WTC11 (cell line): ENCODE measurements around the gene RPS6KA2. TPM values are rescaled to one million over a fixed set of nuclear protein-coding genes. Genes with fewer than 3 reads are reported as not detected.

Experiments
- ATAC-seq: fragments of 200-7000 bp; cut with Tn5 transposase; 2 replicates; pipeline ENCODE4 v1.10.0; 2021; ENCODE audit warnings: mild to moderate bottlenecking, moderate library complexity
- CTCF ChIA-PET: fragments of 300-600 bp; sonication (Branson Sonifier 250); formaldehyde crosslinking; loops from one replicate; lab custom pipeline; 2021; ENCODE audit warnings: antibody characterized with exemption; lab: Charles Lee
- POLR2A ChIA-PET: fragments of 350-600 bp; sonication (Branson Sonifier 250); formaldehyde crosslinking; loops from one replicate; lab custom pipeline; 2021; ENCODE audit warnings: antibody characterized with exemption; lab: Charles Lee
- DNase-seq: peaks from one replicate; pipeline ENCODE4 v3.0.0; 2021; ENCODE audit warnings: low spot score
- H3K27ac Mint-ChIP-seq: 2 replicates; pipeline ENCODE4 v1.8.0; 2021; ENCODE audit warnings: mixed read lengths
- H3K27me3 Mint-ChIP-seq: 2 replicates; pipeline ENCODE4 v1.8.0; 2021; ENCODE audit warnings: low read depth, mild to moderate bottlenecking, moderate library complexity, mixed read lengths
- H3K36me3 Mint-ChIP-seq: 2 replicates; pipeline ENCODE4 v1.8.0; 2021; ENCODE audit warnings: mixed read lengths
- H3K4me1 Mint-ChIP-seq: 2 replicates; pipeline ENCODE4 v1.8.0; 2022; ENCODE audit warnings: mixed read lengths
- H3K4me3 Mint-ChIP-seq: 2 replicates; pipeline ENCODE4 v1.8.0; 2021; ENCODE audit warnings: mild to moderate bottlenecking, moderate library complexity, mixed read lengths
- H3K9me3 Mint-ChIP-seq: 2 replicates; pipeline ENCODE4 v1.8.0; 2021; ENCODE audit warnings: mixed read lengths
- ATF1 ChIP-seq: sonication (generic); formaldehyde crosslinking; IDR thresholded peaks from 2 replicates; pipeline ENCODE4 v1.8.1; 2023; ENCODE audit warnings: mild to moderate bottlenecking, moderate library complexity, missing genetic modification reagents
- CREM ChIP-seq: sonication (generic); formaldehyde crosslinking; IDR thresholded peaks from 2 replicates; pipeline ENCODE4 v1.8.1; 2022; ENCODE audit warnings: mild to moderate bottlenecking, missing genetic modification reagents, moderate library complexity
- ELF4 ChIP-seq: sonication (generic); formaldehyde crosslinking; IDR thresholded peaks from 2 replicates; pipeline ENCODE4 v1.8.1; 2022; ENCODE audit warnings: low read depth, mild to moderate bottlenecking, moderate library complexity, missing genetic modification reagents
- GABPB1 ChIP-seq: sonication (generic); formaldehyde crosslinking; IDR thresholded peaks from 2 replicates; pipeline ENCODE4 v1.8.1; 2023; ENCODE audit warnings: mild to moderate bottlenecking, missing genetic modification reagents
- GRHL2 ChIP-seq: fragments of 250-450 bp; sonication (Bioruptor Pico); IDR thresholded peaks from 2 replicates; pipeline ENCODE4 v1.8.0; 2022; ENCODE audit warnings: mild to moderate bottlenecking, moderate library complexity; ENCODE audit not compliant: insufficient replicate concordance, severe bottlenecking
- HMGA2 ChIP-seq: fragments of 250-450 bp; sonication (Bioruptor Pico); IDR thresholded peaks from 2 replicates; pipeline ENCODE4 v1.4.0; 2021; ENCODE audit warnings: mild to moderate bottlenecking, moderate library complexity
- JUN ChIP-seq: sonication (generic); formaldehyde crosslinking; IDR thresholded peaks from 2 replicates; pipeline ENCODE4 v1.8.0; 2023; ENCODE audit warnings: mild to moderate bottlenecking, missing genetic modification reagents
- NFATC4 ChIP-seq: fragments of 250-450 bp; sonication (Bioruptor Pico); IDR thresholded peaks from 2 replicates; pipeline ENCODE4 v1.9.0; 2021; ENCODE audit warnings: mild to moderate bottlenecking
- NFE2L1 ChIP-seq: sonication (generic); formaldehyde crosslinking; IDR thresholded peaks from 2 replicates; pipeline ENCODE4 v1.8.1; 2023; ENCODE audit warnings: missing genetic modification reagents
- NFYB ChIP-seq: sonication (generic); formaldehyde crosslinking; conservative IDR thresholded peaks from 2 replicates; pipeline ENCODE4 v1.8.0; 2022; ENCODE audit warnings: low read depth, missing genetic modification reagents
- SMAD3 ChIP-seq: sonication (generic); formaldehyde crosslinking; IDR thresholded peaks from 2 replicates; pipeline ENCODE4 v1.8.0; 2022; ENCODE audit warnings: missing genetic modification reagents, mild to moderate bottlenecking, borderline replicate concordance
- SMAD4 ChIP-seq: sonication (generic); formaldehyde crosslinking; IDR thresholded peaks from 2 replicates; pipeline ENCODE4 v1.8.0; 2022; ENCODE audit warnings: mild to moderate bottlenecking, missing genetic modification reagents
- ZNF263 ChIP-seq: sonication (generic); formaldehyde crosslinking; IDR thresholded peaks from 2 replicates; pipeline ENCODE4 v1.8.1; 2022; ENCODE audit warnings: low read depth, mild to moderate bottlenecking, moderate library complexity, missing genetic modification reagents
- ZNF317 ChIP-seq: sonication (generic); formaldehyde crosslinking; IDR thresholded peaks from 2 replicates; pipeline ENCODE4 v1.8.1; 2023; ENCODE audit warnings: low read depth, mild to moderate bottlenecking, moderate library complexity, missing genetic modification reagents, borderline replicate concordance
- ZNF423 ChIP-seq: fragments of 250-450 bp; sonication (Bioruptor Pico); IDR thresholded peaks from 2 replicates; pipeline ENCODE4 v2.1.2; 2022; ENCODE audit warnings: mild to moderate bottlenecking, moderate library complexity
- total RNA-seq: library from RNA; stranded (reverse); gene quantifications from 3 replicates; pipeline ENCODE4 v1.2.3, GENCODE V29; 2021
- TF ChIP-seq, protein P1 (sequence below): sonication (generic); formaldehyde crosslinking; IDR thresholded peaks from 2 replicates; pipeline ENCODE4 v1.8.0; 2023; ENCODE audit warnings: missing genetic modification reagents, mild to moderate bottlenecking, borderline replicate concordance
- TF ChIP-seq, protein P2 (sequence below): fragments of 250-450 bp; sonication (Bioruptor Pico); IDR thresholded peaks from 2 replicates; pipeline ENCODE4 v1.8.0; 2021; ENCODE audit warnings: mild to moderate bottlenecking
- TF ChIP-seq, protein P3 (sequence below): sonication (generic); formaldehyde crosslinking; IDR thresholded peaks from 2 replicates; pipeline ENCODE4 v1.8.0; 2023; ENCODE audit warnings: mild to moderate bottlenecking, missing genetic modification reagents
- TF ChIP-seq, protein P4 (sequence below): sonication (generic); formaldehyde crosslinking; IDR thresholded peaks from 2 replicates; pipeline ENCODE4 v1.8.1; 2023; ENCODE audit warnings: mild to moderate bottlenecking, missing genetic modification reagents, borderline replicate concordance
- TF ChIP-seq, protein P5 (sequence below): sonication (generic); formaldehyde crosslinking; IDR thresholded peaks from 2 replicates; pipeline ENCODE4 v1.8.0; 2022; ENCODE audit warnings: mild to moderate bottlenecking, missing genetic modification reagents

The RPS6KA2 gene
- total RNA-seq, 1 experiment from 2014 or later: 24.2 TPM

DNA sequence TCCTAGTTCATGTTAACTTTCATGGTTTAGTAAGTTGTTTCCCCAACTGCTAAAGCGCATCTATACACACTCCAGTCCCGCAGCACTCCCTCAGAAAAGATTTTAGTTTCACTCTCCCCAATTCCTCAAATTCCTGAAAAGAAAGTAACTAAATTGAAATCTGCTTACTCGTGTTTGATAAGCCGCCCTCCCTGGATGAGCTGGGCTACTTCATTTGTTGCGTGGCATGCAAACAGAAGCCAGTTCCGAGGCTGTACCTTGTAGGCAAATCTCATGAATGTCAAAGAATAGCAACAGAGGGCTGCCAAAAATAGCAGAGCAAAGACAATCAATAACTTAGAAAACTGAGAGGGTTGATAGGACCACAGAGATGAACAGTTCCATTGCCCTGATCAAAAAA lies 261.2 kb downstream of the RPS6KA2 start:
- Mint-ChIP-seq H3K4me1 (peaks cover 61% of the 10 kb centered on the region), H3K27ac (peak overlapping the region; percentile 99), H3K27me3 (no peaks in the 10 kb centered on the region), H3K9me3 (no peaks in the 10 kb centered on the region), H3K36me3 (no peaks in the 10 kb centered on the region), H3K4me3 (peak overlapping the region; percentile 61)
- POLR2A ChIA-PET: no interaction called here
- ATAC-seq (peak; percentile 46), DNase-seq (no peak)
- CTCF ChIA-PET: interaction anchor here (0.6 to 2.0 kb wide), 4 partner anchors 14 to 541 kb away, joined by 3 to 13 read pairs (median 6); no protein-coding TSS in a partner anchor
- no peak for TF ChIP-seq ELF4
- no peak for TF ChIP-seq ATF1 (CRISPR knock-in tag)
- TF ChIP-seq, protein P1, sequence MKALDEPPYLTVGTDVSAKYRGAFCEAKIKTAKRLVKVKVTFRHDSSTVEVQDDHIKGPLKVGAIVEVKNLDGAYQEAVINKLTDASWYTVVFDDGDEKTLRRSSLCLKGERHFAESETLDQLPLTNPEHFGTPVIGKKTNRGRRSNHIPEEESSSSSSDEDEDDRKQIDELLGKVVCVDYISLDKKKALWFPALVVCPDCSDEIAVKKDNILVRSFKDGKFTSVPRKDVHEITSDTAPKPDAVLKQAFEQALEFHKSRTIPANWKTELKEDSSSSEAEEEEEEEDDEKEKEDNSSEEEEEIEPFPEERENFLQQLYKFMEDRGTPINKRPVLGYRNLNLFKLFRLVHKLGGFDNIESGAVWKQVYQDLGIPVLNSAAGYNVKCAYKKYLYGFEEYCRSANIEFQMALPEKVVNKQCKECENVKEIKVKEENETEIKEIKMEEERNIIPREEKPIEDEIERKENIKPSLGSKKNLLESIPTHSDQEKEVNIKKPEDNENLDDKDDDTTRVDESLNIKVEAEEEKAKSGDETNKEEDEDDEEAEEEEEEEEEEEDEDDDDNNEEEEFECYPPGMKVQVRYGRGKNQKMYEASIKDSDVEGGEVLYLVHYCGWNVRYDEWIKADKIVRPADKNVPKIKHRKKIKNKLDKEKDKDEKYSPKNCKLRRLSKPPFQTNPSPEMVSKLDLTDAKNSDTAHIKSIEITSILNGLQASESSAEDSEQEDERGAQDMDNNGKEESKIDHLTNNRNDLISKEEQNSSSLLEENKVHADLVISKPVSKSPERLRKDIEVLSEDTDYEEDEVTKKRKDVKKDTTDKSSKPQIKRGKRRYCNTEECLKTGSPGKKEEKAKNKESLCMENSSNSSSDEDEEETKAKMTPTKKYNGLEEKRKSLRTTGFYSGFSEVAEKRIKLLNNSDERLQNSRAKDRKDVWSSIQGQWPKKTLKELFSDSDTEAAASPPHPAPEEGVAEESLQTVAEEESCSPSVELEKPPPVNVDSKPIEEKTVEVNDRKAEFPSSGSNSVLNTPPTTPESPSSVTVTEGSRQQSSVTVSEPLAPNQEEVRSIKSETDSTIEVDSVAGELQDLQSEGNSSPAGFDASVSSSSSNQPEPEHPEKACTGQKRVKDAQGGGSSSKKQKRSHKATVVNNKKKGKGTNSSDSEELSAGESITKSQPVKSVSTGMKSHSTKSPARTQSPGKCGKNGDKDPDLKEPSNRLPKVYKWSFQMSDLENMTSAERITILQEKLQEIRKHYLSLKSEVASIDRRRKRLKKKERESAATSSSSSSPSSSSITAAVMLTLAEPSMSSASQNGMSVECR: no peak
- no peak for TF ChIP-seq SMAD4 (CRISPR knock-in tag)
- TF ChIP-seq GABPB1 (CRISPR knock-in tag): no peak
- TF ChIP-seq CREM (CRISPR knock-in tag): no peak
- TF ChIP-seq GRHL2 (CRISPR knock-in tag): no peak
- no peak for TF ChIP-seq HMGA2 (CRISPR knock-in tag)
- TF ChIP-seq ZNF263 (CRISPR knock-in tag): no peak
- TF ChIP-seq, protein P2, sequence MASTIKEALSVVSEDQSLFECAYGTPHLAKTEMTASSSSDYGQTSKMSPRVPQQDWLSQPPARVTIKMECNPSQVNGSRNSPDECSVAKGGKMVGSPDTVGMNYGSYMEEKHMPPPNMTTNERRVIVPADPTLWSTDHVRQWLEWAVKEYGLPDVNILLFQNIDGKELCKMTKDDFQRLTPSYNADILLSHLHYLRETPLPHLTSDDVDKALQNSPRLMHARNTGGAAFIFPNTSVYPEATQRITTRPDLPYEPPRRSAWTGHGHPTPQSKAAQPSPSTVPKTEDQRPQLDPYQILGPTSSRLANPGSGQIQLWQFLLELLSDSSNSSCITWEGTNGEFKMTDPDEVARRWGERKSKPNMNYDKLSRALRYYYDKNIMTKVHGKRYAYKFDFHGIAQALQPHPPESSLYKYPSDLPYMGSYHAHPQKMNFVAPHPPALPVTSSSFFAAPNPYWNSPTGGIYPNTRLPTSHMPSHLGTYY (CRISPR knock-in tag): no peak
- no peak for TF ChIP-seq ZNF423 (CRISPR knock-in tag)
- no peak for TF ChIP-seq NFYB (CRISPR knock-in tag)
- no peak for TF ChIP-seq NFATC4 (CRISPR knock-in tag)
- no peak for TF ChIP-seq SMAD3 (CRISPR knock-in tag)

DNA sequence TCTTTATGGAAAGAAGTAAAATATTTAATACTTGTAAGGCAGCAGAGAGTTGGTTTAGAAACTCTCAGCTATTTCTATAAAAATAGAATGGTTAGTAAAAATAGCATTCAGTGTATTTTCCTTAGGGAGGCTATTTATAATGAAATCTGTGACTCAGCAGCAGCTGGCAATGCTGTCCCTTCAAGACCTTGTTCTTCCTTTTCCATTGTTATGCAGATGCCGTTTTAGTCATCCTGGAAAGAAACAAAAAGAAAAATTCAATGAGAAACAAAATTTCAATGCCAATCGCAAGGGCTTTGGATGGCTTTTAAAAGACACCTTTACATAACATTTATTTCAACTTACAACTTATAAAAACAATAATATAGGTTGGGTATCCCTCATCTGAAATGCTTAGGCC lies 261.8 kb downstream of the RPS6KA2 start:
- DNase-seq: no peak
- ATAC-seq: peak; percentile 38; the same call in 1 of the 2 replicates
- H3K4me3 Mint-ChIP-seq: peak overlapping the region; percentile 61
- no peaks in the 10 kb centered on the region for H3K9me3 Mint-ChIP-seq
- peaks cover 67% of the 10 kb centered on the region for H3K4me1 Mint-ChIP-seq
- TF ChIP-seq ATF1 (CRISPR knock-in tag): no peak
- TF ChIP-seq NFE2L1 (CRISPR knock-in tag): peak; percentile 76; the same call in 1 of the 2 replicates
- TF ChIP-seq, all 79 proteins: peak for 1
- Mint-ChIP-seq H3K36me3 (no peaks in the 10 kb centered on the region), H3K27me3 (no peaks in the 10 kb centered on the region), H3K27ac (peak overlapping the region; percentile 99)
- POLR2A ChIA-PET: no interaction called here
- CTCF ChIA-PET: interaction anchor here (0.6 to 1.9 kb wide), 3 partner anchors 13 to 540 kb away, joined by 3 to 13 read pairs (median 3); no protein-coding TSS in a partner anchor

DNA sequence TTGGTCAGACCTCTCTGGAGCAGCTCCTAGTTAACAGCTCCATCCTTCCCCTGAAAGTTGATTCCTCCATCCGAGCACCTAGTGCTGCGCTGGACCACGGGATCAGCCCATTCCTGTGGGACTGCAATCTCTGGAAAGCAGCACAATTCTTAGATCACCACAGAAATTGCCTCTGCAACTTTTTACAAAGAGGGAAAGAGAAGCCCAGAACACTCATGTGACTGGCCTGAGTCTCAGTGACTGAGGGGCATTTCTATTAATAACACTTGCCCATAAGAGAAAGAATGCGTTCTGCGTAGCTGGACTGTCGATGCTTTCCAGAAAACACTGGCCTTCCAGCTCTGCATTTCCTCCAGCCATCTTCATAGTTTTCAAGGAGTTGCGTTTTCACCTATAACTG lies 262.6 kb downstream of the RPS6KA2 start:
- Mint-ChIP-seq H3K27ac (peak overlapping the region; percentile 67), H3K4me3 (peak overlapping the region; percentile 16), H3K27me3 (no peaks in the 10 kb centered on the region), H3K36me3 (no peaks in the 10 kb centered on the region), H3K4me1 (peaks cover 68% of the 10 kb centered on the region), H3K9me3 (no peaks in the 10 kb centered on the region)
- ChIA-PET CTCF (interaction anchor here (1.9 kb wide), 1 partner anchor 17 kb away, joined by 13 read pairs; no protein-coding TSS in a partner anchor), POLR2A (no interaction called here)
- ATAC-seq (no peak), DNase-seq (no peak)
- TF ChIP-seq JUN (CRISPR knock-in tag): no peak
- no peak for TF ChIP-seq ATF1 (CRISPR knock-in tag)
- TF ChIP-seq, protein P3, sequence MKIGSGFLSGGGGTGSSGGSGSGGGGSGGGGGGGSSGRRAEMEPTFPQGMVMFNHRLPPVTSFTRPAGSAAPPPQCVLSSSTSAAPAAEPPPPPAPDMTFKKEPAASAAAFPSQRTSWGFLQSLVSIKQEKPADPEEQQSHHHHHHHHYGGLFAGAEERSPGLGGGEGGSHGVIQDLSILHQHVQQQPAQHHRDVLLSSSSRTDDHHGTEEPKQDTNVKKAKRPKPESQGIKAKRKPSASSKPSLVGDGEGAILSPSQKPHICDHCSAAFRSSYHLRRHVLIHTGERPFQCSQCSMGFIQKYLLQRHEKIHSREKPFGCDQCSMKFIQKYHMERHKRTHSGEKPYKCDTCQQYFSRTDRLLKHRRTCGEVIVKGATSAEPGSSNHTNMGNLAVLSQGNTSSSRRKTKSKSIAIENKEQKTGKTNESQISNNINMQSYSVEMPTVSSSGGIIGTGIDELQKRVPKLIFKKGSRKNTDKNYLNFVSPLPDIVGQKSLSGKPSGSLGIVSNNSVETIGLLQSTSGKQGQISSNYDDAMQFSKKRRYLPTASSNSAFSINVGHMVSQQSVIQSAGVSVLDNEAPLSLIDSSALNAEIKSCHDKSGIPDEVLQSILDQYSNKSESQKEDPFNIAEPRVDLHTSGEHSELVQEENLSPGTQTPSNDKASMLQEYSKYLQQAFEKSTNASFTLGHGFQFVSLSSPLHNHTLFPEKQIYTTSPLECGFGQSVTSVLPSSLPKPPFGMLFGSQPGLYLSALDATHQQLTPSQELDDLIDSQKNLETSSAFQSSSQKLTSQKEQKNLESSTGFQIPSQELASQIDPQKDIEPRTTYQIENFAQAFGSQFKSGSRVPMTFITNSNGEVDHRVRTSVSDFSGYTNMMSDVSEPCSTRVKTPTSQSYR: no peak
- TF ChIP-seq, protein P4, sequence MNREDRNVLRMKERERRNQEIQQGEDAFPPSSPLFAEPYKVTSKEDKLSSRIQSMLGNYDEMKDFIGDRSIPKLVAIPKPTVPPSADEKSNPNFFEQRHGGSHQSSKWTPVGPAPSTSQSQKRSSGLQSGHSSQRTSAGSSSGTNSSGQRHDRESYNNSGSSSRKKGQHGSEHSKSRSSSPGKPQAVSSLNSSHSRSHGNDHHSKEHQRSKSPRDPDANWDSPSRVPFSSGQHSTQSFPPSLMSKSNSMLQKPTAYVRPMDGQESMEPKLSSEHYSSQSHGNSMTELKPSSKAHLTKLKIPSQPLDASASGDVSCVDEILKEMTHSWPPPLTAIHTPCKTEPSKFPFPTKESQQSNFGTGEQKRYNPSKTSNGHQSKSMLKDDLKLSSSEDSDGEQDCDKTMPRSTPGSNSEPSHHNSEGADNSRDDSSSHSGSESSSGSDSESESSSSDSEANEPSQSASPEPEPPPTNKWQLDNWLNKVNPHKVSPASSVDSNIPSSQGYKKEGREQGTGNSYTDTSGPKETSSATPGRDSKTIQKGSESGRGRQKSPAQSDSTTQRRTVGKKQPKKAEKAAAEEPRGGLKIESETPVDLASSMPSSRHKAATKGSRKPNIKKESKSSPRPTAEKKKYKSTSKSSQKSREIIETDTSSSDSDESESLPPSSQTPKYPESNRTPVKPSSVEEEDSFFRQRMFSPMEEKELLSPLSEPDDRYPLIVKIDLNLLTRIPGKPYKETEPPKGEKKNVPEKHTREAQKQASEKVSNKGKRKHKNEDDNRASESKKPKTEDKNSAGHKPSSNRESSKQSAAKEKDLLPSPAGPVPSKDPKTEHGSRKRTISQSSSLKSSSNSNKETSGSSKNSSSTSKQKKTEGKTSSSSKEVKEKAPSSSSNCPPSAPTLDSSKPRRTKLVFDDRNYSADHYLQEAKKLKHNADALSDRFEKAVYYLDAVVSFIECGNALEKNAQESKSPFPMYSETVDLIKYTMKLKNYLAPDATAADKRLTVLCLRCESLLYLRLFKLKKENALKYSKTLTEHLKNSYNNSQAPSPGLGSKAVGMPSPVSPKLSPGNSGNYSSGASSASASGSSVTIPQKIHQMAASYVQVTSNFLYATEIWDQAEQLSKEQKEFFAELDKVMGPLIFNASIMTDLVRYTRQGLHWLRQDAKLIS (CRISPR knock-in tag): no peak
- TF ChIP-seq GABPB1 (CRISPR knock-in tag): no peak
- TF ChIP-seq, protein P5, sequence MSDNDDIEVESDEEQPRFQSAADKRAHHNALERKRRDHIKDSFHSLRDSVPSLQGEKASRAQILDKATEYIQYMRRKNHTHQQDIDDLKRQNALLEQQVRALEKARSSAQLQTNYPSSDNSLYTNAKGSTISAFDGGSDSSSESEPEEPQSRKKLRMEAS: no peak
- no peak for TF ChIP-seq ZNF317 (CRISPR knock-in tag)
